ENCODE measurements around the gene C17orf50.

C17orf50 gene

GRCh38 chr17:35757243-35757642, 3.4 kb upstream of the C17orf50 start:
- DNase-seq, result no peak

- DNase-seq, result no peak
These were observed 914 bp downstream of the C17orf50 start for GRCh38 chr17:35761601-35762000.

- no peak for DNase-seq
These were observed 3.1 kb downstream of the C17orf50 start for GRCh38 chr17:35763767-35764122.

- peak; percentile 84 for DNase-seq
These were observed 3.7 kb downstream of the C17orf50 start for GRCh38 chr17:35764123-35764991.

- DNase-seq, result no peak
These were observed 4.5 kb downstream of the C17orf50 start for GRCh38 chr17:35765086-35765710.

- no peak for DNase-seq
These were observed 5.2 kb downstream of the C17orf50 start for GRCh38 chr17:35765756-35766488.

GRCh38 chr17:35766489-35766877, 5.8 kb downstream of the C17orf50 start:
- no peak for DNase-seq

GRCh38 chr17:35766903-35767510, 6.3 kb downstream of the C17orf50 start:
- DNase-seq, result no peak

- DNase-seq, result no peak
These were observed 8.1 kb downstream of the C17orf50 start for GRCh38 chr17:35768797-35769196.

GRCh38 chr17:35769895-35770486, 9.3 kb downstream of the C17orf50 start:
- DNase-seq, result no peak

- no peak for DNase-seq
These were observed 12.4 kb downstream of the C17orf50 start for GRCh38 chr17:35773129-35773528.

- no peak for DNase-seq
These were observed 13.2 kb downstream of the C17orf50 start for GRCh38 chr17:35773679-35774425.

- DNase-seq, result no peak
These were observed 13.8 kb downstream of the C17orf50 start for GRCh38 chr17:35774499-35774898.

- DNase-seq, result no peak
These were observed 14.4 kb downstream of the C17orf50 start for GRCh38 chr17:35775039-35775438.

GRCh38 chr17:35775583-35775982, 14.9 kb downstream of the C17orf50 start:
- no peak for DNase-seq

GRCh38 chr17:35778641-35779196, 18.0 kb downstream of the C17orf50 start:
- DNase-seq, result no peak

GRCh38 chr17:35780950-35781349, 20.3 kb downstream of the C17orf50 start:
- DNase-seq, result no peak

- no peak for DNase-seq
These were observed 24.2 kb downstream of the C17orf50 start for GRCh38 chr17:35784895-35785294.

- DNase-seq, result no peak
These were observed 26.3 kb downstream of the C17orf50 start for GRCh38 chr17:35786941-35787432.

- no peak for DNase-seq
These were observed 28.0 kb downstream of the C17orf50 start for GRCh38 chr17:35788477-35789368.

- no peak for DNase-seq
These were observed 30.2 kb downstream of the C17orf50 start for GRCh38 chr17:35790841-35791240.
